ENCODE data around the gene ATXN3L. TPM values are rescaled to one million over a fixed set of nuclear protein-coding genes. Genes with fewer than 3 reads are reported as not detected.

The ATXN3L gene
- total RNA-seq, 1 donor from 2014 or later, result not detected

DNA sequence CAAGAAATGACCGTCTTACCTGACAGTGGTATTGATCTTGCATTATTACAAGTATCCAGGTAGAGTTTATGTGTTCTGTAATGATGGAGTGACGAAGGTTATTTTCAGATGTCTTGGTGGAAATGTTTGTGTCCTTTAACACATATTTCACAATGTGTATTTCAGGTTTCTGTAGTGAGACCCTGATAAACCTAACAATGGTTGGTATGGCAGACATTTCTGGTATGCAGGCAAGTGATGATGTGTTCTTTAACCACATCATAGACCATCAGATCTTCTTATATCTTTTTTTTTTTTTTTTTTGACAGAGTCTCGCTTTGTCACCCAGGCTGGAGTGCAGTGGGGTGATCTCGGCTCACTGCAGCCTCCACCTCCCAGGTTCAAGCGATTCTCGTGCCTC, 14.6 kb upstream of the ATXN3L start:
- Histone ChIP-seq H3K27ac (replicated peaks) (no peak overlapping the region), H3K9me3 (replicated peaks) (no peaks in the 10 kb centered on the region), H3K27me3 (ENCODE audit: low read depth) (no peaks in the 10 kb centered on the region), H3K4me1 (no peaks in the 10 kb centered on the region), H3K36me3 (no peaks in the 10 kb centered on the region), H3K4me3 (no peak overlapping the region)
- TF ChIP-seq, protein P1, sequence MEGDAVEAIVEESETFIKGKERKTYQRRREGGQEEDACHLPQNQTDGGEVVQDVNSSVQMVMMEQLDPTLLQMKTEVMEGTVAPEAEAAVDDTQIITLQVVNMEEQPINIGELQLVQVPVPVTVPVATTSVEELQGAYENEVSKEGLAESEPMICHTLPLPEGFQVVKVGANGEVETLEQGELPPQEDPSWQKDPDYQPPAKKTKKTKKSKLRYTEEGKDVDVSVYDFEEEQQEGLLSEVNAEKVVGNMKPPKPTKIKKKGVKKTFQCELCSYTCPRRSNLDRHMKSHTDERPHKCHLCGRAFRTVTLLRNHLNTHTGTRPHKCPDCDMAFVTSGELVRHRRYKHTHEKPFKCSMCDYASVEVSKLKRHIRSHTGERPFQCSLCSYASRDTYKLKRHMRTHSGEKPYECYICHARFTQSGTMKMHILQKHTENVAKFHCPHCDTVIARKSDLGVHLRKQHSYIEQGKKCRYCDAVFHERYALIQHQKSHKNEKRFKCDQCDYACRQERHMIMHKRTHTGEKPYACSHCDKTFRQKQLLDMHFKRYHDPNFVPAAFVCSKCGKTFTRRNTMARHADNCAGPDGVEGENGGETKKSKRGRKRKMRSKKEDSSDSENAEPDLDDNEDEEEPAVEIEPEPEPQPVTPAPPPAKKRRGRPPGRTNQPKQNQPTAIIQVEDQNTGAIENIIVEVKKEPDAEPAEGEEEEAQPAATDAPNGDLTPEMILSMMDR (IDR thresholded peaks at IDR 0.05; ENCODE audit: borderline replicate concordance), result no peak
- intact Hi-C loops (cut with micrococcal nuclease), result no loop called here
- no peak for DNase-seq

DNA sequence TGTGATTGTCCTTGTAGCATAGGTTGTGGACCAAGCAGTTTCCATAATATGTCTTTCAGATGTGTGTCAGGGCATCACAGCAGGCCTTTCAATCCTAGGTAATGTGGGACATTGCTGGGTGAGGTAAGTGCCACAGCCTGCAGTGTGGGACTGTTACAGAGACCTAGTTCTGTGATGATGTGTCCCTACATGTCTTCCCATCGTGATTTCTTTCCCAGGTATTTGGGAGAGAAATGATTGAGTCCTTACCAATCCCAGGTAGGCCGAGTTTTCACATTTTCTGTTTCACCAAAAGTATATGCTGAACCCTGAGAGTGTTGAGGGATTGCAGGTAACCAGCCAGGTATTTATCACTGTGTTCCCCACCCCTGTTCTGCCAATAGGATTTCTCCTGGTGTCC, 10.6 kb upstream of the ATXN3L start:
- Histone ChIP-seq H3K4me3 (no peak overlapping the region), H3K36me3 (no peaks in the 10 kb centered on the region), H3K27ac (replicated peaks) (no peak overlapping the region), H3K9me3 (replicated peaks) (no peaks in the 10 kb centered on the region), H3K4me1 (no peaks in the 10 kb centered on the region), H3K27me3 (ENCODE audit: low read depth) (no peaks in the 10 kb centered on the region)
- intact Hi-C loops (cut with micrococcal nuclease), result no loop called here
- DNase-seq, result no peak
- TF ChIP-seq, protein P1 (IDR thresholded peaks at IDR 0.05; ENCODE audit: borderline replicate concordance), result no peak

DNA sequence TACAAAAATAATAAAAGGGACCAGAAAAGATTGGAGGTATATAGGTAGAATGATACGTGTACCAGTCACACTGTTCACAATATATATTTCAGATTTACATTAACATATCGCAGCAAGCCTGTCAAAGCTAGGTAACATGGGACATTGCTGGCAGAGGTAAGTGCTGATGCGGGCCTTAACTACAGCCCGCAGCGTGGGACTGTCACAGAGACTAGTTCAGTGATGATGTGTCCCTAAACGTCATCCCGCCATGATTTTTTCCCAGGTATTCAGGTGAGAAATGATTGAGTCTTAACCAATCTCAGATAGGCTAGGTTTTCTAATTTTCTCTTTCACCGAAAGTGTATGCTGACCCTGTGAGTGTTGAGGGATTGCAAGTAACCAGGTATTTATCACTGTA, 7.8 kb upstream of the ATXN3L start:
- intact Hi-C loops (cut with micrococcal nuclease), result no loop called here
- Histone ChIP-seq H3K4me3 (no peak overlapping the region), H3K4me1 (no peaks in the 10 kb centered on the region), H3K9me3 (replicated peaks) (no peaks in the 10 kb centered on the region), H3K27ac (replicated peaks) (no peak overlapping the region), H3K36me3 (no peaks in the 10 kb centered on the region), H3K27me3 (ENCODE audit: low read depth) (no peaks in the 10 kb centered on the region)
- TF ChIP-seq, protein P1 (IDR thresholded peaks at IDR 0.05; ENCODE audit: borderline replicate concordance), result no peak
- DNase-seq, result no peak

DNA sequence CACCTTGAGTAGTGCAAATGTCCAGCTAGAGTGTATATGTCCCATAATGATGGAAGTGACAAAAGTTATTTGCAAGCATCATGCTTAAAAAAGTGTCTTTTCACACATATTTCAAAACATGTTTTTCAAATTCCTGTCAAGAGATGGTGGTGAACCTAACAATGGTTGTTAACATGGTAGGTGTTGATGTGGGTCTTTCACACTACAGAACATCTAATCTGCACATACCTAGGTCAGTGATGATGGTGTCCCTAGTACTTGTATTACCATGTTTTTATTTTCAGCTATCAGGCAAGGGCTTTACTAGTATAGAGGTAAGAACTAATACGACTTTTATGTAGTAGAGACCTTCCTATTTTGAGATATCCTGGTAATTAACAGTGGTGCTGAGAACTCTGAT, 3.4 kb upstream of the ATXN3L start:
- Histone ChIP-seq H3K4me1 (no peaks in the 10 kb centered on the region), H3K4me3 (no peak overlapping the region), H3K27me3 (ENCODE audit: low read depth) (no peaks in the 10 kb centered on the region), H3K36me3 (no peaks in the 10 kb centered on the region), H3K9me3 (replicated peaks) (no peaks in the 10 kb centered on the region), H3K27ac (replicated peaks) (no peak overlapping the region)
- intact Hi-C loops (cut with micrococcal nuclease), result no loop called here
- TF ChIP-seq, protein P1 (IDR thresholded peaks at IDR 0.05; ENCODE audit: borderline replicate concordance), result no peak
- no peak for DNase-seq

DNA sequence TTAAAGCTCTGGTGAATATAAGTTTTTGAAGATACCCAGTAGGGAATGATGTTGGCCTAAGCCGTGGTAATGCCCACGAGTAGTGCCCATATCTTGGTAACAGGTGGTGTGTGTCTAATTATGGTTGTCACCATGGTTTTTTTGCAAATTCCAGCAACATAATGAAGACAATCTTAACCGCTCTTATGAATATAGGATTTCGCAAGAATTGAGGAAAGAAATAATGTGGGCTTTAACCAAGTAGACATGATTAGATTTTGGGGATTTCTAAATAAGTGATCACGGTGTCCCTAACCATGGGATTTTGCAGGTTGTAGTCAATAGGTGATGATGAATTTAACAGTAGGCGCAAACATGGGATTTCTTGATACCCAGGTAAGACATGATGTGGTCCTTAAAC, 2.5 kb downstream of the ATXN3L start:
- Histone ChIP-seq H3K4me3 (no peak overlapping the region), H3K36me3 (no peaks in the 10 kb centered on the region), H3K9me3 (replicated peaks) (no peaks in the 10 kb centered on the region), H3K27ac (replicated peaks) (no peak overlapping the region), H3K4me1 (no peaks in the 10 kb centered on the region), H3K27me3 (ENCODE audit: low read depth) (no peaks in the 10 kb centered on the region)
- intact Hi-C loops (cut with micrococcal nuclease), result no loop called here
- no peak for DNase-seq
- TF ChIP-seq, protein P1 (IDR thresholded peaks at IDR 0.05; ENCODE audit: borderline replicate concordance), result no peak

DNA sequence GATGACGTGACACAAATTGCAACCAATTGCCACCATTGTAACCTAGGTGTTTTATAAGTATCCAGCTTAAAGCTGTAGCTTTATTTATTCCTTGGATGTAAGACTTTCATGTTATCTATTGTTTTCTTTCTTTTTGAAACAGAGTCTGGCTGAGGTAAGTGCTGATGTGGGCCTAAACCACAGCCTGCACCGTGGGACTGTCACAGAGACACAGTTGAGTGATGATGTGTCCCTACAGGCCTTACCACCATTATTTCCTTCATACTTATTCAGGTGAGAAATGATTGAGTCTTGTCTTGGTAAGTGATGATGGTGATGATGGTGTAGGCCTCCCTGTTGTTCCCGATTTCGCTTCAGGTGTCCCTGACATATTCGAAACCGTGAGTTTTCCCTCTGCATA, 8.3 kb downstream of the ATXN3L start:
- H3K27me3 ChIP-seq (ENCODE audit: low read depth), result no peaks in the 10 kb centered on the region
- intact Hi-C loops (cut with micrococcal nuclease), result no loop called here
- H3K4me3 ChIP-seq, result no peak overlapping the region
- no peaks in the 10 kb centered on the region for H3K36me3 ChIP-seq
- no peak overlapping the region for H3K27ac ChIP-seq (replicated peaks)
- TF ChIP-seq, protein P1 (IDR thresholded peaks at IDR 0.05; ENCODE audit: borderline replicate concordance), result no peak
- DNase-seq, result no peak
- H3K9me3 ChIP-seq (replicated peaks), result no peaks in the 10 kb centered on the region
- H3K4me1 ChIP-seq, result no peaks in the 10 kb centered on the region

Measured in left ventricle myocardium inferior (tissue), 1 donor.